GM19099 (cell line): ENCODE data around the gene MAML2.

Source experiments
- POLR2A ChIP-seq: IDR thresholded peaks from 3 replicates; pipeline ENCODE4 v1.6.1; 2011; ENCODE audit warnings: low read depth; ENCODE audit not compliant: insufficient read length; ENCODE audit errors: extremely low read depth

Gene MAML2

DNA sequence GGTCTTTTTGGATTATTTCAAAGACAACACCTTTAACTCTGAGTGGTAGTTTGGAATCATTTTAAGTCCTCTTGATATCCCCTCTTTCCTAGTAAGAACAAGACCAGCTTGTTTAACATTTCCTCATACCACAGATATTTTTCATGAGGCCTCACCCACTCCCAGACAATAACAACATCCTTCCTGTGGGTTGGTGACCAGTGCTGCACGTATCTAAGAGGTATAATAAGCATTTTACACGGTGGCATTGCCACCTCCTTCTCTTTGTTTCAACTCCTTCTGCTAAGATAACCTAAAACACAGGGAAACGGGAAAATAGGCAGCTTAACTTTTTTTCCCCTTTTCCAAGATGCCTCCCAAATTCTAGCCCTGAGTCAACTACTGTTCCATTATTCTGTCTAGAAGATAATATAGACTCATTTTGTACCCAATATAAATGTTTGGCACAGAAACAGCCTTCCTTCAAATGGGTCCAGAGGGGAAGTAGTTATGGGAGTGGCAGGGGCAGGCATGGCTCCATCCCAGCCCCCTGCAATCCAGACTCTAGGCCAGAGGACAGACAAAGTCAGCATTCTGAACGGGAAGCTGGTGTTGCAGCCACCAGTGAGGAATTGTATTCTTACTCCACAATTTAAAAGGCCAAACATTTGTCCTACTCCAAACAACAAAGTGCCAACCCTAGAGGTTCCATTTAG lies 28.5 kb downstream of the MAML2 start:
- no peak for TF ChIP-seq POLR2A

DNA sequence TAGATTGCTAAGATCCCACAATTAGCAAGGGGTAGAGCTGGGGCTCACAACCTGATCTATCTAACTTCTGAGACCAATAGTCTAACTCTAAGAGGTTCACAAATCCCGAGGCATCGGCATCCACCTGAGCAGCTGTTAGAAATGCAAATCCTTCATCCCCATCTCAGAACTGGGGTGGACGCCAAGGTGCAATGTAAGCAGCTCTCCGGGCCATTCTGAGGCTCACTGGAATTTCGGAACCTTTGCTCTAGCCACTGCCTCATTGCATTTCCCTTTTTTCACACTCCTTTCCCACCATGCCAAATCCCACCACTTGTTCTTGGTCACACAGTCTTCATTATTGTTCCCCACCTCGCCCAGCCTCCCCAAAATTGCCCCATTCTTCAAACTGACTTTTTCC lies 29.8 kb downstream of the MAML2 start:
- no peak for TF ChIP-seq POLR2A

GRCh38 chr11:96311120-96311568 lies 31.9 kb downstream of the MAML2 start:
- no peak for TF ChIP-seq POLR2A

GRCh38 chr11:96310236-96310635 lies 32.8 kb downstream of the MAML2 start:
- no peak for TF ChIP-seq POLR2A

- no peak for TF ChIP-seq POLR2A
Observed at GRCh38 chr11:96309643-96310017, 33.4 kb downstream of the MAML2 start.

DNA sequence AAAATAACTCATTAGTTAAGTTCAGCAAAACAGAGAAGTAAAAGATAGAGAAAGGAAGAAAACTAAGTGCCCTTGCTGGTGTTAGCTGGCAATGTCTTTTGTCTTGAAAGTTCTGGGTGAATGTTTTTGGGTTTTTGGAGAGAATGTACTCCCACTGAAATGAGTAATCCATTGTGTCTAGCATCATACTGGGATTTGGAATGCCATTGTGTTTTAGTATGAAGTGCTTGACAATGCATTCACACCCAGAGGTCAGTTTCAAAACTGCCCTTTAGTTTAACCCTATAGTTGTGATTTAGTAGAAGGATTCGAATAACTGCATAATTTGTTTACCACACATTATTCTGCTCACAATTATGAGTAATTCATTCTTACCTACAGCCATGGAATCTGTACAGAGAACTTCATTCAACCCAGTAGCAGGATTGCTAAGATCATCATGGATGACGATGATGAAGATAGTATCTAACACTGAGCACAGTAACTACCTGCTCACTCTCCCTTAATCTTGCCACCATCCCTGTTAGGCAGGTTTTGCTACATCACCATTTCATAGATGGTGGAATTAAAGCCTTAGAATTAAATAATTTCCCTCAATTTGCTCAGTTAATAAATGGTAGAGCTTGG lies 33.9 kb downstream of the MAML2 start:
- TF ChIP-seq POLR2A, result no peak

- TF ChIP-seq POLR2A, result no peak
Observed at GRCh38 chr11:96307776-96308140, 35.2 kb downstream of the MAML2 start.

DNA sequence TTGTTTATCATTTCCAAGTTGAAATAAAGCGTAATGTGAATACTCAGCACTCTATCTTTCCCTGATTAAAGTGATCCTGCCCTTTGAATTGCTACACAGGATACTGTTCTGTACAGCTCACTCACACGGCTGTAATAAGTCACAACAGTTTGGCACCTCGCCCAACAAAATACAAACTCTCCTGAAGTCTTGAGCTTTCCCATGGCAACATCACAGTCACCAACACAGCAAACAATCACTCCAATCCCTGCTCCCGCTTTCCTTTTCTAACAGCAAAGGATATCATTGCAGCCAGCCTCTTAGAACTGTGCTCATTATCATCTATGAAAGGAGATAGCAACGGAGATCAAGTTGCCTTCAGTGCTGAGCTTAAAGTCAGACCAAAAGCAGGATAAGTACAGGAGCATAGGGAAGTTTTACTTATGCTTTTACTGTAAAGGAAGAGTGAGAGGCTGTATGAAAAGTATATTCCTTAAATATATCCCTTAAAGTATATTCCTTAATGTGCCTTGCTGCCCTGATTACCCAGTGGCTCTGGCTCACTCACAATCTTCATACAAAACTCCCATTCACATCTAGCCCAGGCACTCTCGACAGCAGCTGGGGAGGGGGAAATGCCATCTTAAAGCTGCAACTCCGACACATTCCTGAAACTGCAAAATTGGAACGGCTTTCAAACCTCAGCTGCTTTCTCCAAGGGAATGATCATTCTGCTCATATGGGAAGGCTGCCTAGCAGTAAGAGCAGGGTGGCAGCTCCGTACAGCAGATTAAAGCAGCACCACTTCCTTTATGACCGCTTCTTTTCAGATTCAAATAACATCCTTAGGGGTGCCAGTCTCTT lies 35.8 kb downstream of the MAML2 start:
- no peak for TF ChIP-seq POLR2A

- TF ChIP-seq POLR2A, result no peak
Observed at GRCh38 chr11:96306600-96306932, 36.4 kb downstream of the MAML2 start.

DNA sequence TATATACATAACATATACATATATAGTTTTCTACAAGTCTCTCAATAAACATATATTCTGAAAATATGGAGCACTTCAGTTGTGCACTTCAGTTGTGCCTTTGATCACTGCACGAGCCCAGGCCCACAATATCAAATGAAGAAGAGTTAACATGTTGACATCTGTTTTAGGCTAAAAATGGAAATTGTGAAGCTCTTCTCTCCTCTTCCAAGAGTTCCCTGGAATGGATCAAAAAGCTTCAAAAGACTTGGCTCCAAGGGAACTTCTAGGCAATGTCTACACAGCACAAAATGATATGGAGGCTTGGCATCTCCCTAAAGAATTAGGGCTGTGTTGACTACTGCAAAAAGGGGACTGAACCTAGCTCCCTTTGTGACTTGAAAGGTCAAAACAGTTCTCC lies 36.9 kb downstream of the MAML2 start:
- TF ChIP-seq POLR2A, result no peak

DNA sequence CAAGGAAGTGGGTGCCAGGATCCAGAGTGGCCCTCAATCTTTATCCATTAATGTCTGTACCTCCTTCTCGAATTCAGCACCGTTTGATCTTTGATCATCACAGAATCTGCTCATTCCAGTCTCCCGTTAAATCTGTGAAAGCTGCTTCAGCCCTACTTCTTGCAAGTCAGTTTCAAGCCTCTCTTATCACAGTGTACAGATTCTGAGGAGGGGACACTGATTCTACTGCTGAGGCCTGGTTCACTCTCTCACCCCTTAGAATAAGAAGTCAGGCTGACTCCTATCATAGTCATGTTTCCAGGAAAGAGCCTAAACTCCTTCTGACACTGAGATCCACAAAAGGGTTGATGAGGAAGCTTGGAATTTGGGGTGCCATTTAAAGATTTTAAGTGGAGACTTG lies 39.0 kb downstream of the MAML2 start:
- no peak for TF ChIP-seq POLR2A

DNA sequence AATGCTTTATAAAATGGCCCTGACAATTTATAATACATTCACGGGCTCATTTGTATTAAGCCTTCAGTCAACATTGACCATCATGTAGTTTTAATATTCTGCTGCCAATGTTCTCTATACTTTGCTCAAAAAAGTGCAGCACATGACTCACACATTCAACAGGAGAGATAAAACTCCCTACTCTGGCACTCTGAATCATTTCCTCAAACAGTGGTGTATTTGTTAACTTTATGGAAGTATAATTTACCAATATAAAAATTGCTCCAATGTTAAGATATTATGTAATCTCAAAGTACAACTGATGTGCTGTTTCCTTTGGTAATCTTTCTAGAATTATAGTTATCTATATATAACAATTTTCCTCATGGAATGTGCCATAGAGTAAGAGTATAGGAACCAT lies 39.9 kb downstream of the MAML2 start:
- TF ChIP-seq POLR2A, result no peak

DNA sequence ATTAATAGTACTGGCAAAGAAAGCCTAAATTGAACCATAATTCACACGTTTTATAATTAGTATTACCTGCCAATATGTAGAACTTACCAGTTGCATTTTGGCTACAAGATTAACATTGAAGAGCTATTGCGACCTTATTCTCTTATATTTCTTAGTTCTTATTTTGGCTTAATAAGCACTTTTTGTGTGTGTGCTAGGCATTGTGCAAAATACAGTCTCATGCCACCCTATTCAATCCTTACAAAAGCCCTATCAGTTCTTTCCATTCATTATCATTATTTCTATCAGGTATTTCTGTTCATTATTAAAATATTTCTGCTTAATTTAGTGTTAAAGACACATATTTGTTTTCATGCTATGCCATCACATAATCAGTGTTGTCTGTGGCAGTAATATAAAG lies 41.2 kb downstream of the MAML2 start:
- TF ChIP-seq POLR2A, result no peak

GRCh38 chr11:96299155-96299888 lies 43.7 kb downstream of the MAML2 start:
- no peak for TF ChIP-seq POLR2A

GRCh38 chr11:96295369-96295768 lies 47.6 kb downstream of the MAML2 start:
- no peak for TF ChIP-seq POLR2A

GRCh38 chr11:96294289-96294688 lies 48.7 kb downstream of the MAML2 start:
- TF ChIP-seq POLR2A, result no peak

DNA sequence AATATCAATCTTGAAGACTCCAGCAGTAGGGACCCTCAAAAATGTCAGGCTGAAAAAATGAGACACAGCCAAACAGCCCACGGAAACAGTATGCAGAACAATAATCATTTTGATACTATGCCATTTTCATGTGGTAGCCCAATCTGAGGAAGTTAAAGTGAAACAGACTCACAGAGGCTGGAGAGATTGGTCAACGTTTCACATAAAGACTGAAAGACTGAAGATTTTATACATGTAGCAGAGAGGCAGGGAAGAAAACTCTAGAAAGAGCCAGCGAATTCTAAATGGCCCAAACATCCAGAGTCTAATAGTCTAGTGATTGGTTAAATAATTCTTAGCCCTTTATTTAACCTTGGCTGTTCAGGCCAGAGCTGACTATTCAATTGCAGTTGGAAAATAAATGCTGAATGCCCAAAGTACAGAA lies 49.4 kb downstream of the MAML2 start:
- TF ChIP-seq POLR2A, result no peak
